ENCODE data around the gene CPNE5. TPM values are rescaled to one million over a fixed set of nuclear protein-coding genes. Genes with fewer than 3 reads are reported as not detected.

Gene CPNE5
- total RNA-seq, 1 donor = not detected

DNA sequence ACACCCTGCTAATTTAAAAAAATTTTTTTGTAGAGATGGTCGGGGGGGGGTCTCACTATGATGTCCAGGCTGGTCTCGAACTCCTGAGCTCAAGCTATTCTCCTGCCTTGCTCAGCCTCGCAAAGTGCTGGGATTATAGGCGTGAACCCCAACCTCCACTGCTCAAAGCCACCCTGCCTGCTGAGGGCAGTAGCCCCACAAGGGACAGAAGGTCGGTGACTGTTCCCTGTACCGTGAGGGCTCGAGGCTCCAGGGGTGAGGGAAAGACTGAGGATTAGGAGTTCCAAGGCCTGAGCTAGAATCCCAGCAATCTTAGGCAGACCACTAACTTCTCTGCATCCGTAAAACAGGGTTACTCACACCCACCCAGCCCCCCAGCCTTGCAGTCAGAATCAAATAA, 51.1 kb downstream of the CPNE5 start:
- Histone ChIP-seq H3K4me1 (ENCODE audit: insufficient read depth, low read length) (peaks cover 7% of the 10 kb centered on the region), H2AFZ (ENCODE audit: low read length) (no peak overlapping the region), H3K27ac (ENCODE audit: low read depth, low read length) (no peak overlapping the region), H3K4me3 (ENCODE audit: insufficient read depth, low read length) (no peak overlapping the region), H3K27me3 (ENCODE audit: insufficient read depth, low read length) (no peaks in the 10 kb centered on the region), H3K79me2 (ENCODE audit: insufficient read depth, low read length) (no peaks in the 10 kb centered on the region), H3K36me3 (ENCODE audit: insufficient read depth, low read length) (no peaks in the 10 kb centered on the region), H3K9me3 (ENCODE audit: low read depth, low read length) (no peaks in the 10 kb centered on the region), H3K4me2 (ENCODE audit: insufficient read depth, low read length) (peak overlapping the region; percentile 7), H4K20me1 (ENCODE audit: insufficient read depth, low read length) (no peaks in the 10 kb centered on the region)
- DNase-seq (ENCODE audit: insufficient read length, low spot score, missing footprints) = peak; percentile 42
- TF ChIP-seq, protein P1, sequence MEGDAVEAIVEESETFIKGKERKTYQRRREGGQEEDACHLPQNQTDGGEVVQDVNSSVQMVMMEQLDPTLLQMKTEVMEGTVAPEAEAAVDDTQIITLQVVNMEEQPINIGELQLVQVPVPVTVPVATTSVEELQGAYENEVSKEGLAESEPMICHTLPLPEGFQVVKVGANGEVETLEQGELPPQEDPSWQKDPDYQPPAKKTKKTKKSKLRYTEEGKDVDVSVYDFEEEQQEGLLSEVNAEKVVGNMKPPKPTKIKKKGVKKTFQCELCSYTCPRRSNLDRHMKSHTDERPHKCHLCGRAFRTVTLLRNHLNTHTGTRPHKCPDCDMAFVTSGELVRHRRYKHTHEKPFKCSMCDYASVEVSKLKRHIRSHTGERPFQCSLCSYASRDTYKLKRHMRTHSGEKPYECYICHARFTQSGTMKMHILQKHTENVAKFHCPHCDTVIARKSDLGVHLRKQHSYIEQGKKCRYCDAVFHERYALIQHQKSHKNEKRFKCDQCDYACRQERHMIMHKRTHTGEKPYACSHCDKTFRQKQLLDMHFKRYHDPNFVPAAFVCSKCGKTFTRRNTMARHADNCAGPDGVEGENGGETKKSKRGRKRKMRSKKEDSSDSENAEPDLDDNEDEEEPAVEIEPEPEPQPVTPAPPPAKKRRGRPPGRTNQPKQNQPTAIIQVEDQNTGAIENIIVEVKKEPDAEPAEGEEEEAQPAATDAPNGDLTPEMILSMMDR (IDR thresholded peaks at IDR 0.05; ENCODE audit: extremely low read depth, low read depth, low read length) = no peak

DNA sequence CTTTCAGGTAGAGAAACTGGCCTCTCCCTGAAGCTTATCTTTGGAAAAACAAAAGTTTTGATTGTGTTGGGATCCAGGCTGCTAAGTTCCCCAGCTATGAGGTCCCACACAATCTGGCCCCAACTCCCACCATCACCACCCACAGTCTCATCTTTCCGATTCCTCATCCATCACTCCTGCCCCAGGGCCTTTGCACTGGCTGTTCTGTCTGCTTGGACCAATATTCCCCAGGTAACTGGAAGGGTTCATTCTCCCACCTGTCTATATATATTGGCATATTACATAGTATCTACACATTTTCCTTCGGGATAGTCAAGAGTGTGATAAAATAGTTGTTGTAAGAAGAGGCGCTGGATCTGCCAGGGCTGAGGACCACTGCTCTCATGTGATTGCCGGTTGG, 52.0 kb downstream of the CPNE5 start:
- H2AFZ ChIP-seq (ENCODE audit: low read length) = no peak overlapping the region
- no peak overlapping the region for H3K27ac ChIP-seq (ENCODE audit: low read depth, low read length)
- no peaks in the 10 kb centered on the region for H3K27me3 ChIP-seq (ENCODE audit: insufficient read depth, low read length)
- H3K4me1 ChIP-seq (ENCODE audit: insufficient read depth, low read length) = peaks cover 7% of the 10 kb centered on the region
- TF ChIP-seq, protein P1 (IDR thresholded peaks at IDR 0.05; ENCODE audit: extremely low read depth, low read depth, low read length) = no peak
- DNase-seq (ENCODE audit: insufficient read length, low spot score, missing footprints) = no peak
- no peaks in the 10 kb centered on the region for H4K20me1 ChIP-seq (ENCODE audit: insufficient read depth, low read length)
- H3K36me3 ChIP-seq (ENCODE audit: insufficient read depth, low read length) = no peaks in the 10 kb centered on the region
- H3K4me3 ChIP-seq (ENCODE audit: insufficient read depth, low read length) = no peak overlapping the region
- H3K9me3 ChIP-seq (ENCODE audit: low read depth, low read length) = no peaks in the 10 kb centered on the region
- no peaks in the 10 kb centered on the region for H3K79me2 ChIP-seq (ENCODE audit: insufficient read depth, low read length)
- no peak overlapping the region for H3K4me2 ChIP-seq (ENCODE audit: insufficient read depth, low read length)

DNA sequence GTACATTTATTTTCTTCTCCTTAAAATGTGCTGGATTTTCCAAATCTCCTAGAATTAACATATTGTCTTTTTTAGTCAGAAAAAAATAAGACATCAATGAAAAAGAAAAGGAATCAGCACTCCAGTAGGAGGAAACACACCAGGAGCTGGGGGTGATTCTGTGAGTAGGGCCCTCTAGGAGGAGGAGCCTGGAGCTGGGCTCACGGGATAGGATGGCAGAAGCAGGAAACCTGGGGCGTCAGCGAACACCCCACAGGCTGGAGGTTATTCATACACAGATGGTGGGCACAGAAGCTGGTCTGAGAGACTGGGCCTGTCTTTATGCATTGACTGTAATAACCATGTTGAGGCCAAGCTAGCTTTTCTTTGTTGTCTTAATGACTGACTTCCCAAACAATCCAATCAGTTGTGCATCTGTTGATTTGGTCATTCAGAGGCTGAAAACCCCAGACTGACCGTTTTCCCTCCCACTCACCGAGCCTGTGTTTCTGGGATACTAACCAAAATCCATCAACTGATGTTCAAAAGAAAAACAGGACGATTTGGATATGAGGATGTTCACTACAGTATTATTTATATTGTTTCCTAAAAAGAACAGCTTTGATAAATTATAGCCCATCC, 53.1 kb downstream of the CPNE5 start:
- H3K27me3 ChIP-seq (ENCODE audit: insufficient read depth, low read length) = no peaks in the 10 kb centered on the region
- H3K4me3 ChIP-seq (ENCODE audit: insufficient read depth, low read length) = no peak overlapping the region
- no peaks in the 10 kb centered on the region for H3K36me3 ChIP-seq (ENCODE audit: insufficient read depth, low read length)
- peak; percentile 91 for DNase-seq (ENCODE audit: insufficient read length, low spot score, missing footprints)
- H4K20me1 ChIP-seq (ENCODE audit: insufficient read depth, low read length) = no peaks in the 10 kb centered on the region
- H2AFZ ChIP-seq (ENCODE audit: low read length) = peak overlapping the region; percentile 84
- no peaks in the 10 kb centered on the region for H3K79me2 ChIP-seq (ENCODE audit: insufficient read depth, low read length)
- peaks cover 7% of the 10 kb centered on the region for H3K4me1 ChIP-seq (ENCODE audit: insufficient read depth, low read length)
- H3K9me3 ChIP-seq (ENCODE audit: low read depth, low read length) = no peaks in the 10 kb centered on the region
- TF ChIP-seq, protein P1 (IDR thresholded peaks at IDR 0.05; ENCODE audit: extremely low read depth, low read depth, low read length) = no peak
- no peak overlapping the region for H3K27ac ChIP-seq (ENCODE audit: low read depth, low read length)
- peak overlapping the region; percentile 27 for H3K4me2 ChIP-seq (ENCODE audit: insufficient read depth, low read length)

DNA sequence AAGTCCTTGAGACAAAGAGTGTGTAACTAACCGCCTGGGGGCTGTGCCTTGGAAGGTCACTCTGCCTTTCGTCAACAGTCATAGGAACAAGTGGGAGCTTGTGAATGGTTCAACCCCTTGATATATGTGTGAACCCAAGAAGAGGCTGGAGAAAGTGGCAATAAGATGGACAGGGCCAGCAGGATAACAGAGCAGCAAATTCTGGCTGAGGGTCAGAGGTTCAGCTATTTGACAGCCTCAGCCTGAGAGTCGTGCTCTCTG, 54.9 kb downstream of the CPNE5 start:
- H3K27ac ChIP-seq (ENCODE audit: low read depth, low read length) = no peak overlapping the region
- no peak for DNase-seq (ENCODE audit: insufficient read length, low spot score, missing footprints)

More for the DNA sequence above, 54.9 kb downstream of the CPNE5 start:
- Histone ChIP-seq H3K4me2 (ENCODE audit: insufficient read depth, low read length) (no peak overlapping the region), H3K36me3 (ENCODE audit: insufficient read depth, low read length) (no peaks in the 10 kb centered on the region), H4K20me1 (ENCODE audit: insufficient read depth, low read length) (no peaks in the 10 kb centered on the region), H3K79me2 (ENCODE audit: insufficient read depth, low read length) (no peaks in the 10 kb centered on the region), H3K4me1 (ENCODE audit: insufficient read depth, low read length) (peaks cover 7% of the 10 kb centered on the region), H3K27me3 (ENCODE audit: insufficient read depth, low read length) (no peaks in the 10 kb centered on the region), H3K9me3 (ENCODE audit: low read depth, low read length) (no peaks in the 10 kb centered on the region), H3K4me3 (ENCODE audit: insufficient read depth, low read length) (no peak overlapping the region), H2AFZ (ENCODE audit: low read length) (no peak overlapping the region)
- TF ChIP-seq, protein P1 (IDR thresholded peaks at IDR 0.05; ENCODE audit: extremely low read depth, low read depth, low read length) = no peak
